AG10803 (cell line): Measurements from ENCODE around the gene CADM1.

Source experiments
- DNase-seq: peaks from one replicate; pipeline ENCODE4 v3.0.0; 2010; ENCODE audit warnings: low read depth
- H3K4me3 ChIP-seq: 2 replicates; pipeline ENCODE4 v1.5.1; 2011; ENCODE audit warnings: mild to moderate bottlenecking, low read length, control low read depth
- TF ChIP-seq, protein P1 (sequence below): conservative IDR thresholded peaks from 2 replicates; pipeline ENCODE4 v1.5.1; 2011; ENCODE audit warnings: mild to moderate bottlenecking, low read length, control low read depth, inconsistent platforms

CADM1 gene

DNA sequence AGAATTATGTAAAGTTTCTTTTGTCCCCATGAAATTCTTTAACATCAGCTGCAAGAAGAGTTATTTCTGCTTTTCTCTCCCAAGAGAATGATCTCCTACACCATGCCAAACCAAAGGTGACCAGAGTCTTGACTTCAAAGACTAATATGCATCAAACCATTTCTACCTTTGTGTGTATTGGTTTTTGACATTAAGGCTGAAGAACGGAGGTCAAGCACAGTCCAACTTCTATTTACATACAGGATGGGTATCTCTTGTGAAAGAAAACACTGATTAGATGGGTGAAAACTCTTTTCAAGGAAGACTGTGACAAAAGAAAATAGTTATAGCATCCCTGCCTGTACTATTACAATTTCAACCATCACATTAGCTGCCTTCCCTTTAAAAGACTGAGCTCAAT lies 256.3 kb downstream of the CADM1 start:
- H3K4me3 ChIP-seq = no peak overlapping the region
- DNase-seq = no peak
- TF ChIP-seq, protein P1, sequence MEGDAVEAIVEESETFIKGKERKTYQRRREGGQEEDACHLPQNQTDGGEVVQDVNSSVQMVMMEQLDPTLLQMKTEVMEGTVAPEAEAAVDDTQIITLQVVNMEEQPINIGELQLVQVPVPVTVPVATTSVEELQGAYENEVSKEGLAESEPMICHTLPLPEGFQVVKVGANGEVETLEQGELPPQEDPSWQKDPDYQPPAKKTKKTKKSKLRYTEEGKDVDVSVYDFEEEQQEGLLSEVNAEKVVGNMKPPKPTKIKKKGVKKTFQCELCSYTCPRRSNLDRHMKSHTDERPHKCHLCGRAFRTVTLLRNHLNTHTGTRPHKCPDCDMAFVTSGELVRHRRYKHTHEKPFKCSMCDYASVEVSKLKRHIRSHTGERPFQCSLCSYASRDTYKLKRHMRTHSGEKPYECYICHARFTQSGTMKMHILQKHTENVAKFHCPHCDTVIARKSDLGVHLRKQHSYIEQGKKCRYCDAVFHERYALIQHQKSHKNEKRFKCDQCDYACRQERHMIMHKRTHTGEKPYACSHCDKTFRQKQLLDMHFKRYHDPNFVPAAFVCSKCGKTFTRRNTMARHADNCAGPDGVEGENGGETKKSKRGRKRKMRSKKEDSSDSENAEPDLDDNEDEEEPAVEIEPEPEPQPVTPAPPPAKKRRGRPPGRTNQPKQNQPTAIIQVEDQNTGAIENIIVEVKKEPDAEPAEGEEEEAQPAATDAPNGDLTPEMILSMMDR = no peak

DNA sequence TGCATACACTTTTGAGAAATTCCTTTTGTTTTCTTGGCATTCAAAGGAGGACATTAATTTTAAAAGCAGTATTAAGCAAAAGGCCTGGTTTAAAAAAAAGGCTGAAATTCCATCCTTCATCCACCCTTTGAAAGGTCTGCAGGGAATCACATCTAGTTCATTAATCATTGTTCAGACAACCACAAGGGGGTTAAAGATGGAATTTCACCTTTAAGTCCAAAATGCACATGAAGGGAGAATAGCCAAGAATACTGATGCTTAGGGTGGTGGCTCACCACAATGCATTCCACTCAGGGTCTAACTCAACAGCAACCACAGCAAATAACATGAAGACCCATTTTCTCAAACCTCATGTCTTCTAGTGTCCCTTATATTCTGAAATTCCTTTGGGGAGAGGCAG lies 256.9 kb downstream of the CADM1 start:
- peak; percentile 73 for DNase-seq
- TF ChIP-seq, protein P1 = no peak
- no peak overlapping the region for H3K4me3 ChIP-seq

DNA sequence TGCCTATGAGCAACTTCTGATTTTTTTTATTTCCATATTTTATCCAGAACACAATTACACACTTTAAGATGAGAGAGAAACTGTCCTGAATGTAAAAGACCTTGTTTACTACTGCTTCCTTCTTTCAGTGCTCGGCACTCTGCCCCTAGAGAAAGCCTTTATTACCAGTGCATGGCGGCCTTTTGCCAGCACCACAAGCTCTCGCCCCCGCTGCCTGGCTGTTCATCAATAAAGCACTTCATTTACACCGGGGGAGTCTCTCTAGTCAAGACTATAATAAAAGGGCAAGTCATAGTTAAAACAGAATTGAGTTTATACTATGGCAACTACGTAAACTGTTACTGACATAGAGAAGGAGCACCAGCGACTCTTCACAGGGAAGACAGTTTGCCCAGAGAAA lies 259.5 kb downstream of the CADM1 start:
- no peak for DNase-seq
- TF ChIP-seq, protein P1 = no peak
- no peak overlapping the region for H3K4me3 ChIP-seq

DNA sequence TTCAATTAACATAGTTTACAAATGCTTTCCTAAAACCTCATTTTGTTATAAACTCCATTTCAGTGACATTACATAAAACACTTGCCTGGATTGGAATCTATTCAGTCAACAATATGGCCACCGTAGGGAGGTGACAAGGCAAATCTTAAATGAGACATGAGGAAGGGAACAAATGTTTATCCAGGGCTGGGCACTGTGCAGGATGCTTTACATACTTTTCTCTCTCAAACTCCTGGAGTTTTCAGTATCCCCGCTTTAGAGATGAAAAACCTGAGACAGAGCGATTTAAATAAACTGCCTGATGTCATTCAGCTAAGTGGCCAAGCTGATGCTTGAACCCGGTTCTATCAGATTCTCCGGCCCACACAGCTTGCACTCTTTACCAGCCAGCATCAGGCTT lies 259.9 kb downstream of the CADM1 start:
- H3K4me3 ChIP-seq = no peak overlapping the region
- no peak for DNase-seq
- TF ChIP-seq, protein P1 = no peak

DNA sequence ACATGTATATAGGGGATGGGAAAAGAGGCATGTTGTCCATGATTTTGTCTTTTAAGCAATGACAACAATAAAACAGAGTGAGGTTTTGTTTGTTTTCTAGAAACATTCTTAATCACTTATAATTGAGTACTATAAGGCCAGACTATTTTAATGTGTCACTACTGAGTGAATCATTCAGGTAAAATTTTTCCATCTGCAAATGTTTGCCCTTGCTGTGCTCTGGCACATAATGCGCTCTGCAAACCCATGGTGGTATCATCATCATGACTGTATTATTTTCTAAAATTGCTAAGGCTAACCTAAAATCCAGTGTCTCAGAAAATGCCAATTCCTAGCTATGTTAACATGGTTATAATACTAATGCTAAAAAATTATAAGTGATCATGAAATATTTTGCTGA lies 261.2 kb downstream of the CADM1 start:
- DNase-seq = no peak

DNA sequence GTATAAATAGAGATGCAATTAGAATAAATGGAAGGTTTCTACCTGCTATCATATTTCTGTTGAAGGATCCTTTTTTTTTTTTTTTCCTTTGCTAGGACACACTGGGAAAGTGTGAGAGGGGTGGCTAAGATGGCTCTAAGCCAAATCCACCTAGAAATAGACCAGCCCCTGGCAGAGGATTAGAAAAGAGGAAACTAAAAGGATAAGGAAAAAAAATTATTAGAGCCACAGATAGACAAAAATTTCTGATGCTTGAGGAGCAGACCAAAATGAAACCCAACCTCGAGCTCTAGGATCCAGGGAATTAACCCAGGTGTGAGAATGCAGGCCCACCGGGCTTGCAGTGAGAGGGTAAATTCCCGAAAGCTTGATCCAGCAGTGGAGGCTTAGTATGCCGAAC lies 262.3 kb downstream of the CADM1 start:
- H3K4me3 ChIP-seq = no peak overlapping the region
- TF ChIP-seq, protein P1 = no peak
- no peak for DNase-seq

More for the DNA sequence above, 261.2 kb downstream of the CADM1 start:
- H3K4me3 ChIP-seq = no peak overlapping the region
- TF ChIP-seq, protein P1 = no peak

DNA sequence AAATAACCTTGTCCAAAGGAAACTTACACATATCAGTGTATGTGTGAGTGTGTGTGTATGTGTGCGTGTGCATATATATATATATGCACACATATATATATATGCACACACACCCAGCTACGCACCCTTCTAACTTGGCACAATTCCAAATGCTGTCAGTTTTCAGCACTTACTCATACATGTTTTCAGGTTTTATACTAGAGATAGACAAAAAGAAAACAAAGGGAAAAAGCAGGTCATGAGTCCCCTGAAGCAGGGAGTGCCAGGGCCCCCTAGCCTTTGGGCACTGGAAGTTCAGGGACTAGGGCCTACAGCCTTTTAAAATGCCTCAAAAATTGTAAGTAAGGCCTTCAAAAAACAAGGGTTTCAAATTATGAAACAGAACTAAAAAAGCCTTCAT lies 265.4 kb downstream of the CADM1 start:
- TF ChIP-seq, protein P1 = no peak
- DNase-seq = no peak
- no peak overlapping the region for H3K4me3 ChIP-seq
